GDM1 (cell line): ENCODE measurements around the gene ADAMTS2.
"Not testable (repeated sequence)": the region's sequence is repeated elsewhere in the genome, so short reads cannot be mapped to it uniquely, and the experiment has no call there.

ENCODE experiments used
- DNase-seq: peaks from one replicate; lab custom pipeline; 2025; lab: John Stamatoyannopoulos, UW

ADAMTS2 gene

GRCh38 chr5:179325296-179326031 lies 19.8 kb downstream of the ADAMTS2 start:
- no peak for DNase-seq

- DNase-seq = no peak
These were observed 20.4 kb downstream of the ADAMTS2 start for GRCh38 chr5:179324760-179325295.

GRCh38 chr5:179324316-179324715 lies 20.9 kb downstream of the ADAMTS2 start:
- not testable (repeated sequence) for DNase-seq

GRCh38 chr5:179323026-179323870 lies 22.0 kb downstream of the ADAMTS2 start:
- no peak for DNase-seq

- DNase-seq = no peak
These were observed 22.9 kb downstream of the ADAMTS2 start for GRCh38 chr5:179322071-179323025.

GRCh38 chr5:179321206-179321987 lies 23.9 kb downstream of the ADAMTS2 start:
- no peak for DNase-seq

- DNase-seq = no peak
These were observed 25.4 kb downstream of the ADAMTS2 start for GRCh38 chr5:179319741-179320281.

GRCh38 chr5:179319123-179319522 lies 26.1 kb downstream of the ADAMTS2 start:
- no peak for DNase-seq

GRCh38 chr5:179318221-179318955 lies 26.9 kb downstream of the ADAMTS2 start:
- DNase-seq = no peak

GRCh38 chr5:179317411-179318220 lies 27.6 kb downstream of the ADAMTS2 start:
- no peak for DNase-seq

GRCh38 chr5:179316982-179317381 lies 28.3 kb downstream of the ADAMTS2 start:
- DNase-seq = no peak

GRCh38 chr5:179316111-179316551 lies 29.1 kb downstream of the ADAMTS2 start:
- DNase-seq = no peak

- no peak for DNase-seq
These were observed 29.8 kb downstream of the ADAMTS2 start for GRCh38 chr5:179315356-179315890.

GRCh38 chr5:179314606-179315355 lies 30.5 kb downstream of the ADAMTS2 start:
- no peak for DNase-seq

GRCh38 chr5:179313849-179314521 lies 31.3 kb downstream of the ADAMTS2 start:
- no peak for DNase-seq

GRCh38 chr5:179312557-179313235 lies 32.6 kb downstream of the ADAMTS2 start:
- no peak for DNase-seq

- no peak for DNase-seq
These were observed 33.7 kb downstream of the ADAMTS2 start for GRCh38 chr5:179311581-179311980.
